Uterus (tissue), 4 donors: ENCODE measurements around the gene ITSN1. TPM values are rescaled to one million over a fixed set of nuclear protein-coding genes. Genes with fewer than 3 reads are reported as not detected.
A peak's percentile ranks its signal among the peaks of the same experiment; 100 is the strongest.

Experiments
- DNase-seq, 2 donors: peaks; one replicate each; pipeline ENCODE4 v3.0.0-alpha.2; 2019 to 2020
- H3K27ac ChIP-seq, 2 donors: fragments of 200-600 bp; sonication (generic); 1 replicate in 1 of 2; 2 replicates in 1 of 2; pipeline ENCODE4 v1.5.1; 2016 to 2018
- H3K27me3 ChIP-seq, 2 donors: fragments of 200-600 bp; sonication (generic); one replicate each; pipeline ENCODE4 v1.5.1; 2018 to 2019; ENCODE audit warnings: control low read depth in 1 of 2
- H3K36me3 ChIP-seq, 2 donors: fragments of 200-600 bp; sonication (generic); one replicate each; pipeline ENCODE4 v1.5.1; 2019; ENCODE audit warnings: control low read depth in 1 of 2
- H3K4me1 ChIP-seq, 2 donors: fragments of 200-600 bp; sonication (generic); one replicate each; pipeline ENCODE4 v1.5.1; 2018 to 2019; ENCODE audit warnings: control low read depth in 1 of 2
- H3K4me3 ChIP-seq, 2 donors: fragments of 200-600 bp; sonication (generic); 1 replicate in 1 of 2; 2 replicates in 1 of 2; pipeline ENCODE4 v1.5.1; 2018 to 2019; ENCODE audit warnings: mild to moderate bottlenecking in 1 of 2
- H3K9me3 ChIP-seq, 2 donors: fragments of 200-600 bp; sonication (generic); one replicate each; pipeline ENCODE4 v1.5.1; 2019; ENCODE audit warnings: control low read depth in 1 of 2
- CTCF ChIP-seq, 4 experiments: fragments of 200-600 bp in 2 of 4; fragments of 450-650 bp in 2 of 4; sonication (generic) in 2 of 4; IDR thresholded peaks; one replicate each; pipeline ENCODE4 v1.5.1; 2016 to 2019; ENCODE audit warnings: antibody characterized with exemption in 4 of 4, mild to moderate bottlenecking in 2 of 4, moderate library complexity in 1 of 4
- POLR2A ChIP-seq, 2 donors: fragments of 450-650 bp; IDR thresholded peaks; one replicate each; pipeline ENCODE4 v1.6.1; 2016; ENCODE audit warnings: antibody characterized with exemption in 2 of 2, mild to moderate bottlenecking in 1 of 2, moderate library complexity in 1 of 2
- intact Hi-C: fragments of 100-400 bp; cut with DNase I; formaldehyde crosslinking; loops from one replicate; pipeline ENCODE4 v1.15.1; 2023; ENCODE audit warnings: low total_unique reads
- total RNA-seq, 4 donors: library from RNA; depleted of rRNA in 3 of 4; stranded (reverse); fragments of >200 nt in 3 of 4; gene quantifications; one replicate each; pipeline versions ENCODE4 v1.1.0 to v1.2.4, GENCODE V29; 2014 to 2023
- donor health status: DM: yes; HTN: yes; CAD: no.

Gene ITSN1
- total RNA-seq, 4 donors from 2014 or later = 21.8 to 77.4 (median 48.1) TPM

DNA sequence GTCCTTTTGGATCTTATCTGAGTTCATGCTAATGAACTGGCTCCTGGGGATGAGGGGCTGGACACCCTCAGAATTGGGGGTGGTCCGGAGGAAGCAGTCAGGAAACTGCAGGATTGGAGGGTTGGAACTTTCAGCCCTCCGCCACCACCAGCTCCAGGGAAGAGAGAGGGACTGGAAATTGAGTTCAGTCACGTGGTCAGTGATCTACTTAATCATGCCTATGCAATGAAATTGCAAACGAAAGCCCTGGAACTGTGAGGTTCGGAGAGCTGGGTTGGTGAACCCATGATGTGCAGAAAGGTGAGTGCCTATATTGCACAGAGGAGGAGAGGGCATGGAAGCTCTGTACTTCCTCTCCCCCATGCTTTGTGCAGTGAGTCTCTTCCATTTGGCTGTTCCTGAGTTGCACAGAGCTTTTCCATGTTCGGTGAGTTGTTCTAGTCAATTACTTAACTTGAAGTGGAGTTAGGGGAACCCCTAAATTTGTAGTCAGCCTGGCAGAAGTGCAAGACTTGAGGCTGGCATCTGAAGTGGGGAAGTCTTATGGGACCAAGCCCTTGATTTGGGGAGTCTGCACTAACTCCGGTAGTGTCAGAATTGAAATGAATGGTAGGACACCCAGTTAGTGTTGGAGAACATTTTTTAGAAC lies 16.7 kb downstream of the ITSN1 start:
- intact Hi-C loops = no loop called here
- Histone ChIP-seq H3K4me3 (no peak overlapping the region), H3K27ac (no peak overlapping the region), H3K27me3 (no peaks in the 10 kb centered on the region), H3K4me1 (no peaks in the 10 kb centered on the region), H3K9me3 (no peaks in the 10 kb centered on the region), H3K36me3 (no peaks in the 10 kb centered on the region)
- no peak for TF ChIP-seq POLR2A (IDR thresholded peaks at IDR 0.05)
- no peak for TF ChIP-seq CTCF (IDR thresholded peaks at IDR 0.05)
- no peak for DNase-seq

GRCh38 chr21:33659568-33659949 lies 17.3 kb downstream of the ITSN1 start:
- no peaks in the 10 kb centered on the region for H3K9me3 ChIP-seq
- no peaks in the 10 kb centered on the region for H3K4me1 ChIP-seq
- H3K27me3 ChIP-seq = no peaks in the 10 kb centered on the region
- no peak for DNase-seq
- TF ChIP-seq CTCF (IDR thresholded peaks at IDR 0.05) (no peak), POLR2A (IDR thresholded peaks at IDR 0.05) (no peak)
- H3K36me3 ChIP-seq = no peaks in the 10 kb centered on the region
- H3K27ac ChIP-seq = peak overlapping the region; percentile 9 to 50
- H3K4me3 ChIP-seq = no peak overlapping the region
- intact Hi-C loops = no loop called here

GRCh38 chr21:33660406-33660805 lies 18.1 kb downstream of the ITSN1 start:
- Histone ChIP-seq H3K27me3 (no peaks in the 10 kb centered on the region), H3K4me1 (no peaks in the 10 kb centered on the region), H3K36me3 (no peaks in the 10 kb centered on the region), H3K9me3 (no peaks in the 10 kb centered on the region), H3K27ac (peak overlapping the region; percentile 9 to 50), H3K4me3 (no peak overlapping the region)
- no peak for DNase-seq
- intact Hi-C loops = no loop called here
- TF ChIP-seq POLR2A (IDR thresholded peaks at IDR 0.05) = no peak
- TF ChIP-seq CTCF (IDR thresholded peaks at IDR 0.05) = no peak

- DNase-seq = no peak
- H3K4me1 ChIP-seq = no peaks in the 10 kb centered on the region
- no peak overlapping the region for H3K4me3 ChIP-seq
- TF ChIP-seq CTCF (IDR thresholded peaks at IDR 0.05) = no peak
- no peak for TF ChIP-seq POLR2A (IDR thresholded peaks at IDR 0.05)
- intact Hi-C loops = no loop called here
- no peaks in the 10 kb centered on the region for H3K27me3 ChIP-seq
- H3K9me3 ChIP-seq = no peaks in the 10 kb centered on the region
- H3K36me3 ChIP-seq = no peaks in the 10 kb centered on the region
- no peak overlapping the region for H3K27ac ChIP-seq
These were observed 18.8 kb downstream of the ITSN1 start for GRCh38 chr21:33661146-33661545.

DNA sequence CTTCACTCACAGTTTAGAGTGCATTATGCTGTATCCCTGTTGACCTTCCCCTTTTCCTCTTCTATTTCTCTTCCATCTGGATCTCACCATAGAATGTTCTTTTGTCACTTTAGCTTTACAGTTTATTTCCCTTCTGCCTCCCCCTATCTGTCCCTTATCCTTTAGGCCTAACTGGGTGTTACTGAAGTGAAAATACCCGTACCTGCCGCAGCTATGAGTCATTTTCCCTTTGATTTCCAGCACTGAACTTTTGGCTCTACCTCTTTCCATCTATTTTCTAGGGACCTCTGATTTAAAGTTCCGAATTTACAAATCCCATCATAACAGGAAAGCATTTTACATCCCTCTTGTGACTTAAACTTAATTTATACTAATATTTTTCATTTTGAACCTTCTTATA lies 19.7 kb downstream of the ITSN1 start:
- no peak overlapping the region for H3K27ac ChIP-seq
- no peaks in the 10 kb centered on the region for H3K27me3 ChIP-seq

More for the DNA sequence above, 19.7 kb downstream of the ITSN1 start:
- Histone ChIP-seq H3K36me3 (no peaks in the 10 kb centered on the region), H3K9me3 (no peaks in the 10 kb centered on the region), H3K4me3 (no peak overlapping the region), H3K4me1 (no peaks in the 10 kb centered on the region)
- intact Hi-C loops = no loop called here
- no peak for DNase-seq
- no peak for TF ChIP-seq CTCF (IDR thresholded peaks at IDR 0.05)
- no peak for TF ChIP-seq POLR2A (IDR thresholded peaks at IDR 0.05)
